ENCODE results near the gene SYNDIG1. TPM values are rescaled to one million over a fixed set of nuclear protein-coding genes. Genes with fewer than 3 reads are reported as not detected.

SYNDIG1 gene
- total and polyA plus RNA-seq, 2 of the 4 experiments (the other 2 are of a cell fraction): not detected

- no peaks in the 10 kb centered on the region for H3K79me1 ChIP-seq (ENCODE audit: low read depth in 1 of 2, low read length in 2 of 2)
- H3K4me2 ChIP-seq (ENCODE audit: low read depth, low read length): no peak overlapping the region
- H3K36me3 ChIP-seq (ENCODE audit: control insufficient read depth, insufficient read depth, low read length): no peaks in the 10 kb centered on the region
- H3K9me1 ChIP-seq (ENCODE audit: insufficient read depth, low read length): no peaks in the 10 kb centered on the region
- H3K9ac ChIP-seq (ENCODE audit: low read depth, low read length): no peak overlapping the region
- H2BK120ac ChIP-seq (ENCODE audit: low read depth, low read length): no peak overlapping the region
- no peak overlapping the region for H3K4ac ChIP-seq (ENCODE audit: low read depth, low read length)
- H3K23ac ChIP-seq (ENCODE audit: low read depth, low read length): no peak overlapping the region
- H3K18ac ChIP-seq (ENCODE audit: low read depth, low read length): no peak overlapping the region
- H4K91ac ChIP-seq (ENCODE audit: insufficient read depth, low read depth, low read length): no peak overlapping the region
- H3K14ac ChIP-seq (replicated peaks; ENCODE audit: low read depth, low read length): no peak overlapping the region
- H3K56ac ChIP-seq (ENCODE audit: extremely low read depth, insufficient read depth, low read length): no peak overlapping the region
- BruUV-seq (replicated peaks): no TSS peak
- no peak overlapping the region for H3K4me3 ChIP-seq (ENCODE audit: insufficient read depth, low read depth, low read length)
- peaks cover 2% of the 10 kb centered on the region; the same call in 1 of the 2 replicates for H3K27me3 ChIP-seq (ENCODE audit: control insufficient read depth, insufficient read depth, low read length)
- H4K5ac ChIP-seq (ENCODE audit: low read depth, low read length): no peak overlapping the region
- in situ Hi-C loops (cut with MboI; ENCODE audit: low sequenced_read_pairs): no loop called here
- H4K20me1 ChIP-seq (ENCODE audit: insufficient read depth, low read length): no peaks in the 10 kb centered on the region
- no peak overlapping the region for H4K8ac ChIP-seq (ENCODE audit: low read depth in 2 of 2, low read length in 2 of 2)
- H2AK5ac ChIP-seq (ENCODE audit: low read depth, low read length): no peak overlapping the region
- H3K4me1 ChIP-seq (ENCODE audit: control insufficient read depth, insufficient read depth, low read length): no peaks in the 10 kb centered on the region
- no peak overlapping the region for H2BK15ac ChIP-seq (ENCODE audit: low read depth, low read length)
- H2AFZ ChIP-seq (replicated peaks; ENCODE audit: low read length, poor library complexity): no peak overlapping the region
- dilution Hi-C loops (cut with HindIII; ENCODE audit: low sequenced_read_pairs, unreplicated experiment): no loop called here
- CTCF ChIA-PET: interaction anchor here (0.6 kb wide), 1 partner anchor 16 kb away, joined by 3 read pairs; no protein-coding TSS in a partner anchor
- POLR2A ChIA-PET (ENCODE audit: unreplicated experiment): no interaction called here
- ATAC-seq (ENCODE audit: low read depth): no peak
- no peak overlapping the region for H2AK9ac ChIP-seq (replicated peaks; ENCODE audit: low read depth, low read length, poor library complexity)
- H2BK20ac ChIP-seq (ENCODE audit: low read depth, low read length): no peak overlapping the region
- no peak overlapping the region for H2BK5ac ChIP-seq (ENCODE audit: low read depth, low read length, poor library complexity, severe bottlenecking)
- intact Hi-C loops (cut with micrococcal nuclease): no loop called here
- TF ChIP-seq CTCF (conservative IDR thresholded peaks at IDR 0.05; ENCODE audit: low read depth, low read length) (no peak), RFX5 (IDR thresholded peaks at IDR 0.05; ENCODE audit: low read depth, low read length) (no peak), CHD1 (IDR thresholded peaks at IDR 0.05; ENCODE audit: low read depth, low read length) (no peak), BHLHE40 (IDR thresholded peaks at IDR 0.05; ENCODE audit: low read depth, low read length) (no peak), RCOR1 (IDR thresholded peaks at IDR 0.05; ENCODE audit: insufficient replicate concordance, low read length) (no peak), POLR2A (IDR thresholded peaks at IDR 0.05; ENCODE audit: low read depth, low read length) (no peak)
- no CpG with 5 or more reads among the region's 3 CpGs for WGBS, 2 experiments (ENCODE audit: extremely low coverage in 2 of 2, insufficient read length in 1 of 2)
- H3K9me3 ChIP-seq (ENCODE audit: control insufficient read depth, insufficient read depth, low read length): no peaks in the 10 kb centered on the region
- DNase-seq: no peak
- H3K27ac ChIP-seq (ENCODE audit: insufficient read depth, low read length): no peak overlapping the region
These were observed 130.6 kb downstream of the SYNDIG1 start for GRCh38 chr20:24600012-24600411.

All from IMR-90 (cell line).